Neutrophil (primary cell): Measurements from ENCODE around the gene BMPR1A.
A peak's percentile ranks its signal among the peaks of the same experiment; 100 is the strongest.

Source experiments
- H3K27ac ChIP-seq: fragments of 200-600 bp; sonication (generic); 2 replicates; pipeline ENCODE4 v1.5.1; 2016; ENCODE audit warnings: mild to moderate bottlenecking, moderate library complexity
- H3K27me3 ChIP-seq: fragments of 200-600 bp; sonication (generic); 2 replicates; pipeline ENCODE4 v1.6.0; 2016; ENCODE audit warnings: mild to moderate bottlenecking
- H3K36me3 ChIP-seq: fragments of 200-600 bp; sonication (generic); 2 replicates; pipeline ENCODE4 v1.5.1; 2017
- H3K4me1 ChIP-seq, 2 experiments: fragments of 200-600 bp in 1 of 2; sonication (generic) in 1 of 2; 1 replicate in 1 of 2; 2 replicates in 1 of 2; pipeline versions ENCODE4 v1.5.1 to v1.6.1; 2013 to 2016; ENCODE audit warnings: low read depth in 1 of 2, low read length in 1 of 2, mild to moderate bottlenecking in 1 of 2, moderate library complexity in 1 of 2; ENCODE audit not compliant: control insufficient read depth in 1 of 2, insufficient read depth in 1 of 2
- H3K4me3 ChIP-seq, 2 experiments: fragments of 200-600 bp in 1 of 2; sonication (generic) in 1 of 2; 1 replicate in 1 of 2; 2 replicates in 1 of 2; pipeline ENCODE4 v1.5.1; 2013 to 2016; ENCODE audit warnings: low read depth in 1 of 2, low read length in 1 of 2, mild to moderate bottlenecking in 1 of 2, moderate library complexity in 1 of 2
- H3K9me3 ChIP-seq: fragments of 200-600 bp; sonication (generic); 2 replicates; pipeline ENCODE4 v1.5.1; 2016
- TF ChIP-seq, protein P1 (sequence below): fragments of 200-600 bp; sonication (generic); IDR thresholded peaks from 2 replicates; pipeline ENCODE4 v1.5.1; 2016; ENCODE audit warnings: antibody characterized with exemption

BMPR1A gene

DNA sequence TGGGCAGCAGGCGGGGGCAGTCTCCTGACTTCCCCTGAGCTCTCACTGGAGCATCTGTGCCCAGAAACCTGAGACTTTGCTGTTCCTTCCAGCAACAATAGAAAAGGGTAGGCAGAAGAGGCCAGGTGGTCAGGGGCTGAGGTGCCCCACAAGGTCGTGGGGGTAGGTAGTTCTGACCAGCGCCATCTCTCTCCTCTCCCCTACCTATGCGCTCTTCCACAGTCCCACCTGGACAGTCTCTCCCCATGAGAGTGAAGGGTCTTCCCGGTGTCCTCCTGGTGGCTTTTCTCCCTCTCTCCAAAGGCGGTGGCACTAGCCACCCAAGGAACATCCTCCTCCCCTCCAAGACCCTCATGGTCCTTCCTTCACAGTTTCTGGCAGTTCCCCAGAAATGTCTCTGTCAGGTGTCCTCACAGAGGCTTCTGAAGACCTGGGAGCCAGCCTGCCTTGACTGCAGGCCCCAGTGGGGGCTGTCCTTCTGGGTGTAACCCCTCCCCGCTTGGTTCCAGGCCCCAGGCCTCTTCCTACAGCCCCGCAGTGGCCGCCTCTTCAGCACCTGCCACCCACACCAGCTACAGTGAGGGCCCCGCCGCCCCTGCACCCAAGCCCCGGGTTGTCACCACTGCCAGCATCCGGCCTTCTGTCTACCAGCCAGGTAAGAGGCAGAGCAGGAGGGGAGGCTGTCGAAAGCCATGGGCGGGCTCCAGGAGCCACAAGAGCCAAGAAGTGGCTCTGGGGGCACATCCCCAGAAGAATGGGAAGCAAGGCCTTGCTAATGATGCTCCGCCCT is 46.8 kb upstream of the BMPR1A start:
- H3K4me1 ChIP-seq: peaks cover 5 to 9% of the 10 kb centered on the region in 2 experiments
- H3K4me3 ChIP-seq: no peak overlapping the region
- H3K27me3 ChIP-seq: peaks cover 34% of the 10 kb centered on the region
- no peaks in the 10 kb centered on the region for H3K36me3 ChIP-seq
- H3K9me3 ChIP-seq: no peaks in the 10 kb centered on the region
- TF ChIP-seq, protein P1, sequence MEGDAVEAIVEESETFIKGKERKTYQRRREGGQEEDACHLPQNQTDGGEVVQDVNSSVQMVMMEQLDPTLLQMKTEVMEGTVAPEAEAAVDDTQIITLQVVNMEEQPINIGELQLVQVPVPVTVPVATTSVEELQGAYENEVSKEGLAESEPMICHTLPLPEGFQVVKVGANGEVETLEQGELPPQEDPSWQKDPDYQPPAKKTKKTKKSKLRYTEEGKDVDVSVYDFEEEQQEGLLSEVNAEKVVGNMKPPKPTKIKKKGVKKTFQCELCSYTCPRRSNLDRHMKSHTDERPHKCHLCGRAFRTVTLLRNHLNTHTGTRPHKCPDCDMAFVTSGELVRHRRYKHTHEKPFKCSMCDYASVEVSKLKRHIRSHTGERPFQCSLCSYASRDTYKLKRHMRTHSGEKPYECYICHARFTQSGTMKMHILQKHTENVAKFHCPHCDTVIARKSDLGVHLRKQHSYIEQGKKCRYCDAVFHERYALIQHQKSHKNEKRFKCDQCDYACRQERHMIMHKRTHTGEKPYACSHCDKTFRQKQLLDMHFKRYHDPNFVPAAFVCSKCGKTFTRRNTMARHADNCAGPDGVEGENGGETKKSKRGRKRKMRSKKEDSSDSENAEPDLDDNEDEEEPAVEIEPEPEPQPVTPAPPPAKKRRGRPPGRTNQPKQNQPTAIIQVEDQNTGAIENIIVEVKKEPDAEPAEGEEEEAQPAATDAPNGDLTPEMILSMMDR: no peak
- no peak overlapping the region for H3K27ac ChIP-seq

DNA sequence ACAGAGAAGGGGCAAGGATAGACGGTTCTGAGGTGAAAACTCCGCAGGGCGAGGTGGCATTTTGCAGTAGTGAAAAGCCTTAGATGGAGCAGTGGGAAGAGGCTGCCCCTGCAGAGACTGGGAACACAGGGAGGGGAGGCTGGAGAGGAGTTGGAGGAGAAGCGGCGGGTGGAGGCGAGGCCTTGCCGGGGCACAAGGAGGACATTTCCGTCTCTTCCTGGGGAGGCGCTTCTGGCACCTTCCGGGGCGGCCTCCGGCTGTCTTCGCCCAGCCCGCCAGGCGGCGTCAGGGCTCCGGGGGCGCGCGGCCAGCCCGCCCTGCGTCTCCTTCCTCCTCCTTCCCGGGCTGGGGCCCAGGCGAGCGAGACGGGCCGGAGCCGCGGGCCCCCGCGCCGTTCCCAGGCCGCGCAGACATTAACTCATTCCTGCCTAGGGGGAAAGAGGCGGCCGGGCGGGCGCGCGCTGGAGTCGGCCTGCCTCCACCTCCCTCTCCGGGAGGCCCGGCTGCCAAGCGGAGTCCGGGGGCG is 45.4 kb upstream of the BMPR1A start:
- Histone ChIP-seq H3K27me3 (peaks cover 34% of the 10 kb centered on the region), H3K36me3 (no peaks in the 10 kb centered on the region), H3K27ac (no peak overlapping the region), H3K9me3 (no peaks in the 10 kb centered on the region), H3K4me3 (peak overlapping the region; percentile 23 to 60), H3K4me1 (peaks cover 5 to 9% of the 10 kb centered on the region in 2 experiments)
- TF ChIP-seq, protein P1: no peak

GRCh38 chr10:86711513-86712316 is 44.7 kb upstream of the BMPR1A start:
- TF ChIP-seq, protein P1: no peak
- Histone ChIP-seq H3K27ac (no peak overlapping the region), H3K4me1 (peaks cover 5 to 9% of the 10 kb centered on the region in 2 experiments)

DNA sequence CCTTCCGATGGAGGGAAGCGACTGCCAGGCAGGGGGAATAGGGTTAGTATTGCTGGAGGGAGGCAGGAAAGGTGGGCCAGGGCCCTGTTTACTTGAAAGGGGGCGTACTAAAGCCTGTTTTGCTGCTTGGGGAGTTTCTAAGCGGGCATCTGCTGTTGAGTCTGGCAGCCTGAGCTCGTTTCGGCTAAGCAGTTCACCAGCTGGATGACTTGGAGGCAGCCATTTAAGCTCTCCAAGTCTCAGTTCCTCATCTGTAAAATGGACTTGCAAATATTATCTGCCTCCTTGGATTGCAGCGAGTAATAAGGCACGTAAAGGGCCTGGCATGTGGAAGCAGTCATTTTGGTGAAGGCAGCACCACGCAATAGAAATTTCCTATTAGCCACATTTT is 44.1 kb upstream of the BMPR1A start:
- Histone ChIP-seq H3K4me3 (peak overlapping the region in 1 of 2 experiments; percentile 32), H3K9me3 (no peaks in the 10 kb centered on the region), H3K4me1 (peaks cover 5 to 9% of the 10 kb centered on the region in 2 experiments), H3K27ac (no peak overlapping the region), H3K27me3 (peaks cover 34% of the 10 kb centered on the region), H3K36me3 (no peaks in the 10 kb centered on the region)
- TF ChIP-seq, protein P1: no peak

More at GRCh38 chr10:86711513-86712316, 44.7 kb upstream of the BMPR1A start:
- Histone ChIP-seq H3K36me3 (no peaks in the 10 kb centered on the region), H3K27me3 (peaks cover 34% of the 10 kb centered on the region), H3K9me3 (no peaks in the 10 kb centered on the region), H3K4me3 (peak overlapping the region; percentile 23 to 60)

GRCh38 chr10:86715156-86715795 is 41.1 kb upstream of the BMPR1A start:
- Histone ChIP-seq H3K4me1 (peaks cover 5 to 9% of the 10 kb centered on the region in 2 experiments), H3K36me3 (no peaks in the 10 kb centered on the region), H3K4me3 (no peak overlapping the region), H3K27ac (no peak overlapping the region), H3K9me3 (no peaks in the 10 kb centered on the region), H3K27me3 (peaks cover 34% of the 10 kb centered on the region)
- TF ChIP-seq, protein P1: no peak
